Stimulated activated CD4-positive, alpha-beta T cell treated with anti-CD3 and anti-CD28 coated beads, Interleukin-15, amount 100 ng/mL, for 1 hour (primary cell): ENCODE results near the gene LENG9.
"Not testable (repeated sequence)": the region's sequence is repeated elsewhere in the genome, so short reads cannot be mapped to it uniquely, and the experiment has no call there.

Source experiments
- DNase-seq, 2 donors: peaks; one replicate each; pipeline ENCODE4 v3.0.0-alpha.2; 2020; ENCODE audit warnings: low read depth in 1 of 2, low spot score in 1 of 2

LENG9 gene

DNA sequence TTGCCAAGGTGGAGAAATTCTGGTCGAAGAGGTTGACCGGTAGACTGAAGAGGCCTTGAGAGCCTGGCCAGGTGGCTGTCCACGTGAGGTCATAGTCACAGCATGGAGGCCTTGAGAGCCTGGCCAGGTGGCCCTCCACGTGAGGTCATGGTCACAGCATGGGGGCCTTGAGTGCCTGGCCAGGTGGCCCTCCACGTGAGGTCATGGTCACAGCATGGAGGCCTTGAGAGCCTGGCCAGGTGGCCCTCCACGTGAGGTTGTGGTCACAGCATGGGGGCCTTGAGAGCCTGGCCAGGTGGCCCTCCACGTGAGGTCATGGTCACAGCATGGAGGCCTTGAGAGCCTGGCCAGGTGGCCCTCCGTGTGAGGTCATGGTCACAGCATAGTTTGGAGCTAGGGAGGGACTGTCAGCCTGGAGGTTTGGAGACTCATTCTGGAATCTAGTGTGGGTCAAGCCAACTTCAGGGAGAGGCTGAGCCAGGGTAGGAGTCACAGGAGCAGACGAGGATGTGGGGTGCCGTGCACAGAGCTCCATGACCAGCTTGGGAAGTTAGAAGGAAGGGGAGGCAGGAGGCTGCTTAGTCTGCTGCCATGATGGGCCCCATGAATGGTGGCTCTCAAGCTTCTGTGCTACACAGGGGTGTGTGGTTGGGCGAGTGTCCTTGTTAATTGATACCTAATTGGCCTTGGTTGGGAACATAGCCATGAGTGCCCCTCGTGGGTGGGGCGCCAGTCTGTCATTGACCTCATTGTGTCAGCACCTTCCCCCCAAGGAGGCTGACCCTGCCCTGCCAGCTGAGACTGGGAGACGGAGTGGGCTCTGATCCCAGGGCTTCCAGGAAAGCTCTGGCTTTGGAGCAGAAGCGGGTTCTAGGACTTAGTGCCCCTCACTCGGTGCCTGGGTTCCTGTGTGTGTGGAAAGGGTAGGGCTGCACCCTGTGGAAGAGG, 4.0 kb downstream of the LENG9 start:
- no peak for DNase-seq

DNA sequence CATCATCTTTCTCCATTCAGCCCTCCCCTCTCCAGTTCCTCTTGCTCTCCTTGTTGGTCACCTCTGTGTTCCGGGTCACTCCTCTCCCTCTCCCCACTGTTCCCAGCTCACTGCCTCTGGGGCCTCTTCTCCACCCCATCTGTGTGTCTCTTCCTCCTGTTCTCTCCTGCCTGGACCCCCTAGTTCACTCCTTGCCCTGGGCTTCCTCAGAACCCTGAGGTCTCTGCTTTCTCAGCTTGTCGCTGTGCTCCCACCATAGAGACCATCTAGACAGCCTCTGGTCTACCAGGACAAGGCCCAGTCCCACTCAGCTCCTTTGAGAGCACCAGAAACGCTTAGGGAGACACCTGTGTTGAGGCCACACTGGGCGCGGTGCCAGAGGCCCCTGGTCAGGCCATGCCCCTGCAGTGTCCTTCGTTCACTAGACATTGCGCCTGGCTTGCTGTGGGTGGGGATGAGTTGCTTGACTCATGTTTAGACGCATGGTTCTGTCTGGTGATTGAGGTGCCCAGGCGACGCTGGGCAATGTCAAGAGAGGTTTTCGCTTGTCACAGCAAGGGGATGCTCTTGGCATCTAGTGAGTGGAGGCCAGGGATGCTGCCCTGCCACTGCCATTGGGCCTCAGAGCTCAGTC, 4.8 kb downstream of the LENG9 start:
- DNase-seq = no peak

- no peak for DNase-seq
Measured at GRCh38 chr19:54457773-54458647, 5.6 kb downstream of the LENG9 start.

- DNase-seq = no peak
Measured at GRCh38 chr19:54456423-54457373, 6.9 kb downstream of the LENG9 start.

DNA sequence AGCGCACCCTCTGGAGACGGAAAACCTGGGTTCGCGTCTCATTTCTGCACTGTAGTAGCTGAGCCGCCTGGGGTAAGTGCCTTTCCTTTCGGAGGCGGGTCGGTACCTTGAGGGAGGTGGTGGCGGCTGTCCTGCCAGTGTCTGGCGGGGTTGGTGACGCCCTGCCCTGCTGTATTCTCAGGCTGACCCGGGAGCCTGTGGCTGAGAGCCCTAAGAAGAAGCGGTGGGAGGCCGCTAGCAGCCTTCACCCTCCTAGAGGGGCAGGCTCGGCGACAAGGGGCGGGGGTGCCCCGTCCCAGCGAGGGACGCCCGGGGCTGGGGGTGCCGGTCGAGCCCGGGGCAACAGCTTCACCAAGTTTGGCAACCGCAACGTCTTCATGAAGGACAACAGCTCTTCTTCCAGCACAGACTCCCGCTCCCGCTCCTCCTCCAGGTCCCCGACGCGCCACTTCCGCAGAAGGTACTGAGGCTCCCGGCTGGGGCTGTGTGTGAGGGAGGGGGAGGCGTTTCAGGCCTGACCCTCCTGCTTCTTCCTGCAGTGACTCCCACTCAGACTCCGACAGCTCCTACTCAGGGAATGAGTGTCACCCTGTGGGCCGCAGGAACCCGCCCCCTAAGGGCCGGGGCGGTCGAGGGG, 7.7 kb downstream of the LENG9 start:
- no peak for DNase-seq

- no peak for DNase-seq
Measured at GRCh38 chr19:54454781-54455675, 8.6 kb downstream of the LENG9 start.

DNA sequence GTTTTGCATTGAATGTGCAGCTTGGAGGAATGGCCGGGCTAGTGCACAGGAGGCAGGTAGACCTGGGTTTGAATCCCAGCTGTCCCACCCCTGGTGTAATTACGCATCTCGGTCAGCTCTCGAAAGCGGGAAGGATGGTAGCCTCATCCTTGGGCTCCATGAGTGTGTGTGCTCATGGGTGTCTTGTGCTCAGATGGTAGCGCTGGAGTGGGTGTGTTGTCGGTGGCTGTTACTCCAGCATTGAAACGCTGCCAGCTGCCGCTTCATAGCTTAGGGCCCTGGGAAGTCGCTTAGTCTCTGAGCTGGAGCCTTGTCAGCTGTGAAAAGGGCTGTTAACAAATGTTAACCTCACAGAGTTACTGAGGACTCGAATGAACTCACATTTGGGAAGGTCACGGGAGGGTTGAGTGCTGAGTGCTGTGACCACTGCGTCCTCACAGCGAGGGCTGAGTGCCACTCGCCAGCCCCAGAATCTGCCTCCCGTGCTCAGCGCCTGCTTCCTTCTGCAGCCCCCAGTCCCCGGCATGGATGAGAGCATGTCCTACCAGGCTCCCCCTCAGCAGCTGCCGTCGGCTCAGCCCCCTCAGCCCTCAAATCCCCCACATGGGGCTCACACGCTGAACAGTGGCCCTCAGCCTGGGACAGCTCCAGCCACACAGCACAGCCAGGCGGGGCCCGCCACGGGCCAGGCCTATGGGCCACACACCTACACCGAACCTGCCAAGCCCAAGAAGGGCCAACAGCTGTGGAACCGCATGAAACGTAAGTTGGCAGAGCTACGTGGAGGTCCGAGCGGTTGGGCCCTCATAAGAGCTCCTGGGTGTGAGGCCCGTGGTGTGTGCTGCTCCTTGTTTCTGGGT, 9.4 kb downstream of the LENG9 start:
- DNase-seq = no peak

DNA sequence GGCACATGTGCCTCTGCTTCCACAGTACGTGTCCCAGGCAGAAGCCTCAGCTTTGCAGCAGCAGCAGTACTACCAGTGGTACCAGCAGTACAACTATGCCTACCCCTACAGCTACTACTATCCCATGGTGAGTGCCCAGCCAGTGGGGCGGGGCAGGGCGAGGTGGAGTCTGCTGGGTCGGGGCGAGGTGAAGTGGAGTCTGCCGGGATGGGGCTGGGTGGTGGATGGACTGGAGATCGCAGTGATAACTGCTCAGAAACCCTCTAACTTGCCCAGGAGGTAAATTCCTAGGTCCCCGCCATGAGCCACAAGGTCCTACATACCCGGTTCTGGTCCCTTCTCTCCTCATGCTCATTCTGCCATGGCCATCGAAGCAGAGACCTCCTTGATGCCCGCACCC, 11.0 kb downstream of the LENG9 start:
- no peak for DNase-seq

DNA sequence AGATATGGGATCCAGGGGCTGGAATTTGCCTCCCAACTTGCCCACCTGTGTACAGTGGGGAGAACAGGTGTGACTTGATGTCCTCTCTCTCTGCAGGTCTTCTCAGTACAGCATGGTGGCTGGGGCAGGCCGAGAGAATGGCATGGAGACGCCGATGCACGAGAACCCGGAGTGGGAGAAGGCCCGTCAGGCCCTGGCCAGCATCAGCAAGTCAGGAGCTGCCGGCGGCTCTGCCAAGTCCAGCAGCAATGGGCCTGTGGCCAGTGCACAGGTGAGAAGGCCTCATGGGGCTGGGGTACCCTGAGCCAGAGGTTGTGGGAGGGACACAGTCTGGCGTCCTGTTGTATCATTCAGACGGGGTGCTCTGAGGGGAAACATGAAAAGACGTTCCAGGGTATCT, 11.6 kb downstream of the LENG9 start:
- DNase-seq = no peak

DNA sequence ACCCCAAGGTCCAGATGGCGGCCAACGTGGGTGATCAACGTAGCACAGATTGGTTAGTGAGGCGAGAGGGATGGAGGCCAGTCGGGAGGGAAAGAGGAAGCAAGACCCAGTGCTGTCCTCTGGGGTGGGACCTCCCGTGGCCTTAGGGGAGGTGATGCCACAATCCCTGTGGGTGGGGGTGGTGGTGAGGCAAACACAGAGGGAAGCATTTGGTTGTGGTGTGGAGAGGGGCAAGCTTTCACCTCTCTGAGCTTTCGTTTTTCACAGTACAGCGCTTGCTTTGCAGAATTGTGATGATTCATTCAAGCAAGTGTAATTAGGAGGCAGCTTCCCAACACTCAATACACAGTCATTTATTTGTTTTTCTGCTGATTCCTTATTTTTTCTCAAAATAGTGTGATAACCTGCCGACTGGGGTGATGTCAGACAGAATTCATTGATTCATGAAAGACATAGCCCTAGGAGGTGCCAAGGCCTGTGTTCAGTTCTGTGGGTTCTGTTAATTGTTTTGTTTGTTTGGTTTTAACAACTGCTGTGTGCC, 12.2 kb downstream of the LENG9 start:
- no peak for DNase-seq

- DNase-seq = no peak
Measured at GRCh38 chr19:54449701-54450069, 13.9 kb downstream of the LENG9 start.

DNA sequence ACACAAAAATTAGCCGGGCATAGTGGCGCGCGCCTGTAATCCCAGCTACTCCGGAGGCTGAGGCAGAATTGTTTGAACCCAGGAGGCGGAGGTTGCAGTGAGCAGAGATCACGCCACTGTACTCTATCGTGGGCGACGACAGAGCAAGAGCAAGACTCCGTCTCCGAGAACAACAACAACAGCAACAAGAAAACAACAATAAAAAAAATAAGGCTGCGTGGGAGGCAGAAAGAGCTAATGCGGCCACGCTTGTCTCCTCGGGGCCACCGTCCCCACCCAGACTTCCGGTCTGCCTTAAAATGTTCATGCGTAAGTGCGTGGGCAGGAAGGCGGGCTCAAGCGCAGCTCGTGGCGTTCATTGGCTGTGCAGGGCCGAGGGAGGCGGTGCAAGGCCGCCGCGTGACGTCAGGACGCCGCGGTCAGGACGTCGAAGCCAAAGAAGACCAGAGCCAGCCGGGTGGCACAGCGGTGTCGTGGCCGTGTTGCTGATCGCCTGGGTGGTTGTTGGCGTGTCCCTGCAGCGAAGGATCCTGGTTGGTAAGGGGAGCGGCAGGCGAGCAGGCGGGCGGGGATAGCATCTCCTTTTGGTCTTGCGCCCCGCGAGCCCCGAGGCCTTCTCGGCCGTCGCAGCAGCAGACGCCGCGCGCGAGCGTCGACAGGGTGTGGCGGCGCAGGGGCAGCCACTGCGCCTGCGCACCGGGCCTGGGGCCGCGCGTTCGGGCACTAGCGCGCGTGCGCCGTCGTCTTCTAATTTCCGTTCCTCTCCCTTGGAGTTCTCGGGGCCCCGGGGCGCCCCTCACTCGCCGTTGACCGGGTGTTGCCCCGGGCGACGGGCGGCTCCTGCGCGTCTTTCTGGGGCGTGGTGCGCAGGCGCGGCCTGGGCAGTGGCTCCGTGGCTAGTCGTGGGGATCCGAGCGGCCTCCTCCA, 14.5 kb downstream of the LENG9 start, which contains the start of gene LENG8:
Gene LENG8, plus strand, starts transcription at position 426 of the 927 bp plus-strand sequence. CDS start 2,146 bp downstream, outside the sequence.
- peak; percentile 93 to 95 for DNase-seq

- DNase-seq = peak in 1 of 2 donors; percentile 28
Measured at GRCh38 chr19:54448040-54448773, 15.4 kb downstream of the LENG9 start.

DNA sequence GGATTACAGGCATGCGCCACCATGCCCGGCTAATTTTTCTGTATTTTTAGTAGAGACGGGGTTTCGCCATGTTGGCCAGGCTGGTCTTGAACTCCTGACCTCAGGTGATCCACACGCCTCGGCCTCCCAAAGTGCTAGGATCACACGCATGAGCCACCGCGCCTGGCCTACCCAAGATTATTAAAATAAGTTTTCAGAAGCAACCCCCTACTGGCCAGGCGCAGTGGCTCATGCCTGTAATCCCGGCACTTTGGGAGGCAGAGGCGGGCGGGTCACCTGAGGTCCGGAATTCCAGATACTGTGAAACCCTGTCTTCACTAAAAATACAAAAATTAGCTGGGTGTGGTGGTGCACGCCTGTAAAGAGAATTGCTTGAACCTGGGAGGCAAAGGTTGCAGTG, 17.2 kb downstream of the LENG9 start:
- DNase-seq = not testable (repeated sequence)

GRCh38 chr19:54444737-54445136, 18.8 kb downstream of the LENG9 start:
- DNase-seq = no peak

GRCh38 chr19:54440641-54441040, 22.9 kb downstream of the LENG9 start:
- no peak for DNase-seq
